Body of pancreas (tissue), 4 donors: ENCODE results near the gene FBXO41.

Source experiments
- POLR2A ChIP-seq, 3 donors: fragments of 450-650 bp; IDR thresholded peaks; one replicate each; pipeline ENCODE4 v1.6.1; 2016; ENCODE audit warnings: antibody characterized with exemption in 3 of 3, mild to moderate bottlenecking in 2 of 3
- TF ChIP-seq, protein P1 (sequence below), 7 experiments: fragments of 450-650 bp in 4 of 7; fragments of 200-600 bp in 3 of 7; sonication (generic) in 3 of 7; IDR thresholded peaks; one replicate each; pipeline ENCODE4 v1.5.1; 2016 to 2019; ENCODE audit warnings: antibody characterized with exemption in 7 of 7

DNA sequence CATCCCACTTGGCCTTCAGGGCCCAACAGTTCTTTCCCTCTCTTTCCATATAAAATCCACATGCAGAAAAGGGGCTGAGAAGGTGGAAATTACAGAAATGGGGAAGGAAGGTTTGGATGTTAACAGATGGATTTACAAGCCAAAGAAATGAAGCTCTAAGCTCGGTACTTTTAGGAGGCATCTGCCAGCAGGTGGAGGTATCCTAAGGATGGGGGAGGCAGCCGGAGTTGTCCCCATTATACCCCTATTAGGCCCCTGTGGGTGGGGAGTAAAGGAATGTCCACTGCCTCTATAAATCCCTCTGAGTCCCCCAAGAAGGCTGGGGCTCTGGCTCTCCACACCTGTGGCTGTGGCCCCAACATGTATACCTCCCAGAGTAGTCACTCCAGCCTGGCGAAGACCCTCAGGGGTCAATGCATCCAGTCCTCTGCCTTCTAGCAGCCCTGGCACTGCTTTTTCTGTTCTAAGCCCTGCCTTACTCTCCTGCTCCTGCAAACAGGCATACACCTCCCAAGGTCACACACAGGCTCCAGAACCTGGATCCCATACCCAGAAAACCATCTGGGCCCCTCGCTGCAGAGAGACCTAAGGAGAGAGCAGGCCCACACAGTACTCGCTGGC lies 1.2 kb downstream of the FBXO41 start:
- TF ChIP-seq, protein P1, sequence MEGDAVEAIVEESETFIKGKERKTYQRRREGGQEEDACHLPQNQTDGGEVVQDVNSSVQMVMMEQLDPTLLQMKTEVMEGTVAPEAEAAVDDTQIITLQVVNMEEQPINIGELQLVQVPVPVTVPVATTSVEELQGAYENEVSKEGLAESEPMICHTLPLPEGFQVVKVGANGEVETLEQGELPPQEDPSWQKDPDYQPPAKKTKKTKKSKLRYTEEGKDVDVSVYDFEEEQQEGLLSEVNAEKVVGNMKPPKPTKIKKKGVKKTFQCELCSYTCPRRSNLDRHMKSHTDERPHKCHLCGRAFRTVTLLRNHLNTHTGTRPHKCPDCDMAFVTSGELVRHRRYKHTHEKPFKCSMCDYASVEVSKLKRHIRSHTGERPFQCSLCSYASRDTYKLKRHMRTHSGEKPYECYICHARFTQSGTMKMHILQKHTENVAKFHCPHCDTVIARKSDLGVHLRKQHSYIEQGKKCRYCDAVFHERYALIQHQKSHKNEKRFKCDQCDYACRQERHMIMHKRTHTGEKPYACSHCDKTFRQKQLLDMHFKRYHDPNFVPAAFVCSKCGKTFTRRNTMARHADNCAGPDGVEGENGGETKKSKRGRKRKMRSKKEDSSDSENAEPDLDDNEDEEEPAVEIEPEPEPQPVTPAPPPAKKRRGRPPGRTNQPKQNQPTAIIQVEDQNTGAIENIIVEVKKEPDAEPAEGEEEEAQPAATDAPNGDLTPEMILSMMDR (IDR thresholded peaks at IDR 0.05) = no peak
- TF ChIP-seq POLR2A (IDR thresholded peaks at IDR 0.05) = no peak
